ENCODE measurements around the gene TOMM40L. TPM values are rescaled to one million over a fixed set of nuclear protein-coding genes. Genes with fewer than 3 reads are reported as not detected.

The TOMM40L gene
- total RNA-seq, 4 donors from 2014 or later, result 7.0 to 12.4 (median 8.3) TPM

- Histone ChIP-seq H3K36me3 (peaks cover 0 to 10% of the 10 kb centered on the region in 2 donors), H3K27me3 (no peaks in the 10 kb centered on the region), H3K27ac (peak overlapping the region; percentile 94 to 96 (median 94)), H3K4me1 (peaks cover 20 to 47% of the 10 kb centered on the region in 2 donors), H3K4me3 (replicated peaks in 1 of 3) (no peak overlapping the region), H3K9me3 (no peaks in the 10 kb centered on the region)
- DNase-seq, result no peak
- TF ChIP-seq POLR2A (IDR thresholded peaks at IDR 0.05) (no peak), CTCF (IDR thresholded peaks at IDR 0.05) (no peak)
- 59% methylated on average over 5 of the region's 5 CpGs for WGBS, 2 donors
- intact Hi-C loops (cut with DNase I), result loop anchor here (10.0 kb wide), 1 partner anchor 185 kb away; no protein-coding TSS in a partner anchor
Measured at GRCh38 chr1:161199506-161200139, 26.2 kb upstream of the TOMM40L start.

GRCh38 chr1:161200421-161200991 lies 25.4 kb upstream of the TOMM40L start:
- Histone ChIP-seq H3K4me3 (replicated peaks in 1 of 3) (no peak overlapping the region), H3K9me3 (no peaks in the 10 kb centered on the region), H3K27ac (peak overlapping the region; percentile 94 to 96 (median 94)), H3K36me3 (peaks cover 0 to 13% of the 10 kb centered on the region in 2 donors), H3K4me1 (peaks cover 20 to 49% of the 10 kb centered on the region in 2 donors), H3K27me3 (no peaks in the 10 kb centered on the region)
- TF ChIP-seq POLR2A (IDR thresholded peaks at IDR 0.05) (no peak), CTCF (IDR thresholded peaks at IDR 0.05) (no peak)
- 58 to 59% methylated on average over 5 of the region's 5 CpGs for whole genome bisulfite sequencing, 2 donors
- no peak for DNase-seq
- intact Hi-C loops (cut with DNase I), result no loop called here

DNA sequence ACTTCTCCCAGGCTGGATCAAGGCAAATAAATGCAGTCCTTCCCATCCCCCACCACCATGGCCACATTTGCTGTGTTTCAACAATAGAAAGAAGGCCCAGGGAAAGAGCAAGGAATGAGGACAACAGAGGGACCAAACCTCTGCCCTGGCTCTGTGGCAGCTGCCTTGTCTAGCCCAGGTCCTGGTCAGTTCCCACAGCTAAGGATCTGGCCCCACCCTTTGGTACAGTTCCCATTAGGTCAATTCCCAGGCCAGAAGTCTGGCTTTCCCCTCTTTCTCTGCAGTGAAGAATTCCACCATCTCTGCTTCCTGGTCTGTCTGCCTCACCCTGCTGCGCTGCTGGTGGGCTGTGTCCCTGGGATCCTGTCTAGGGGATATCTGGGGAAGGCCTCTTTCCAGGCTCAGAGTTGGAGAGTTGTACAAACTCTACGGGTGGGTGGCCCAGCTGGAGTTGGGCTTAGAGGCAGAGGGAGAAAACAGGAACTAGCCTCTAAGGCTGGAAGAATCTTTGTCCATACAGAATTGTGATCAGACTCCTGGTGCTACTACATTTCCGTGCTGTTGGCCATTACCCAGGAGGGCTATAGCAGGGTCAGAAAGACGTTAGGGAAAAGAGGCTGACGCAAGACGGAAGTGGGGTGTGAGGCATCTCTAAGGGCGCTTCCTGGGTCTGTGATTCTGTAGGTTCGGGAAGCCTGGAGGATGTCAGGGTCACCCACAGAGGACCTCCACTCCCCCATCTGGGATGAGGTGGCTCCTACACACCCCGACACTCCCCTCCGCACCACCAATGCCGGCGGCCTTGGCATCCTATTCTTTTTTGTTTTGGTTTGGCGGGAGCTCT lies 24.6 kb upstream of the TOMM40L start:
- peak overlapping the region in 2 of 3 donors; percentile 11 to 69 for H3K4me3 ChIP-seq (replicated peaks in 1 of 3)
- DNase-seq, result peak in 1 of 2 donors; percentile 32
- TF ChIP-seq CTCF (IDR thresholded peaks at IDR 0.05) (no peak), POLR2A (IDR thresholded peaks at IDR 0.05) (no peak)
- WGBS, 2 donors, result 65 to 80% methylated on average over 13 of the region's 13 CpGs
- H3K9me3 ChIP-seq, result no peaks in the 10 kb centered on the region
- peaks cover under 1 to 13% of the 10 kb centered on the region in 2 donors for H3K36me3 ChIP-seq
- no peaks in the 10 kb centered on the region for H3K27me3 ChIP-seq
- peaks cover 20 to 49% of the 10 kb centered on the region in 2 donors for H3K4me1 ChIP-seq
- intact Hi-C loops (cut with DNase I), result no loop called here
- peak overlapping the region; percentile 94 to 96 (median 94) for H3K27ac ChIP-seq

GRCh38 chr1:161201836-161202712 lies 23.8 kb upstream of the TOMM40L start, which contains the start of gene NDUFS2:
TSS of gene NDUFS2 (plus strand) at chr1:161202367. CDS start at chr1:161202386, 19 bp downstream.
- WGBS, 2 donors, result 4 to 6% methylated on average over 31 to 36 of the region's 53 CpGs
- peaks cover 20 to 54% of the 10 kb centered on the region in 2 donors for H3K4me1 ChIP-seq

More at GRCh38 chr1:161201836-161202712, 23.8 kb upstream of the TOMM40L start, which contains the start of gene NDUFS2:
- Histone ChIP-seq H3K4me3 (replicated peaks in 1 of 3) (peak within 1 kb of the TSS; percentile 50 to 69 (median 67)), H3K9me3 (no peaks in the 10 kb centered on the region), H3K27me3 (no peaks in the 10 kb centered on the region), H3K27ac (peak within 1 kb of the TSS; percentile 94 to 96 (median 94)), H3K36me3 (peaks cover 5 to 22% of the 10 kb centered on the region in 2 donors)
- intact Hi-C loops (cut with DNase I), result no loop called here
- TF ChIP-seq POLR2A (IDR thresholded peaks at IDR 0.05) (peak in 1 of 2 donors; percentile 85), CTCF (IDR thresholded peaks at IDR 0.05) (no peak)
- peak; percentile 99 for DNase-seq

Data from thyroid gland (tissue), 4 donors.